ENCODE measurements around the gene COL4A4. TPM values are rescaled to one million over a fixed set of nuclear protein-coding genes. Genes with fewer than 3 reads are reported as not detected.

The COL4A4 gene
- total and polyA plus RNA-seq, 2 of the 4 experiments (the other 2 are of a cell fraction): 0.02 TPM; not detected in 1

- no peak overlapping the region for H3K27ac ChIP-seq (ENCODE audit: insufficient read depth, low read length)
- no peak overlapping the region for H3K23ac ChIP-seq (ENCODE audit: low read depth, low read length)
- no peak overlapping the region for H3K4ac ChIP-seq (ENCODE audit: low read depth, low read length)
- in situ Hi-C loops (cut with MboI; ENCODE audit: low sequenced_read_pairs) (no loop called here), intact Hi-C loops (cut with micrococcal nuclease) (no loop called here), dilution Hi-C loops (cut with HindIII; ENCODE audit: low sequenced_read_pairs, unreplicated experiment) (no loop called here)
- H3K4me2 ChIP-seq (ENCODE audit: low read depth, low read length): peak overlapping the region; percentile 2; the same call in 1 of the 2 replicates
- CTCF ChIA-PET: no interaction called here
- no peak overlapping the region for H3K56ac ChIP-seq (ENCODE audit: extremely low read depth, insufficient read depth, low read length)
- H2AK9ac ChIP-seq (replicated peaks; ENCODE audit: low read depth, low read length, poor library complexity): no peak overlapping the region
- no peaks in the 10 kb centered on the region; the same call in 1 of the 2 replicates for H3K4me1 ChIP-seq (ENCODE audit: control insufficient read depth, insufficient read depth, low read length)
- DNase-seq (no peak), ATAC-seq (ENCODE audit: low read depth) (no peak; the same call in 1 of the 2 replicates)
- peak overlapping the region; percentile 41 for H2AFZ ChIP-seq (replicated peaks; ENCODE audit: low read length, poor library complexity)
- H3K18ac ChIP-seq (ENCODE audit: low read depth, low read length): no peak overlapping the region
- H4K20me1 ChIP-seq (ENCODE audit: insufficient read depth, low read length): no peaks in the 10 kb centered on the region
- H2BK15ac ChIP-seq (ENCODE audit: low read depth, low read length): no peak overlapping the region
- H3K79me1 ChIP-seq (ENCODE audit: low read depth in 1 of 2, low read length in 2 of 2): no peaks in the 10 kb centered on the region
- no peak overlapping the region for H2BK5ac ChIP-seq (ENCODE audit: low read depth, low read length, poor library complexity, severe bottlenecking)
- H4K8ac ChIP-seq (ENCODE audit: low read depth in 2 of 2, low read length in 2 of 2): no peak overlapping the region
- no peak overlapping the region for H2AK5ac ChIP-seq (ENCODE audit: low read depth, low read length)
- 9% methylated on average over 10 of the region's 20 CpGs; no CpG with 5 or more reads in 1 of the 2 experiments for WGBS, 2 experiments (ENCODE audit: extremely low coverage in 2 of 2, insufficient read length in 1 of 2)
- H2BK120ac ChIP-seq (ENCODE audit: low read depth, low read length): no peak overlapping the region
- H3K36me3 ChIP-seq (ENCODE audit: control insufficient read depth, insufficient read depth, low read length): no peaks in the 10 kb centered on the region
- BruUV-seq (replicated peaks): no TSS peak
- TF ChIP-seq SMC3 (IDR thresholded peaks at IDR 0.05; ENCODE audit: low read depth, low read length) (no peak), ELK1 (IDR thresholded peaks at IDR 0.05; ENCODE audit: borderline replicate concordance, low read depth, low read length) (no peak), RFX5 (IDR thresholded peaks at IDR 0.05; ENCODE audit: low read depth, low read length) (no peak)
- no peak overlapping the region for H3K9ac ChIP-seq (ENCODE audit: low read depth, low read length)
- no peak overlapping the region for H3K14ac ChIP-seq (replicated peaks; ENCODE audit: low read depth, low read length)
- no peak overlapping the region for H2BK20ac ChIP-seq (ENCODE audit: low read depth, low read length)
- H3K9me3 ChIP-seq (ENCODE audit: control insufficient read depth, insufficient read depth, low read length): peaks cover 3% of the 10 kb centered on the region
- POLR2A ChIA-PET (ENCODE audit: unreplicated experiment): no interaction called here
- no peak overlapping the region for H4K91ac ChIP-seq (ENCODE audit: insufficient read depth, low read depth, low read length)
- no peaks in the 10 kb centered on the region for H3K9me1 ChIP-seq (ENCODE audit: insufficient read depth, low read length)
- H3K4me3 ChIP-seq (ENCODE audit: insufficient read depth, low read depth, low read length): no peak overlapping the region
- peaks cover 29% of the 10 kb centered on the region for H3K27me3 ChIP-seq (ENCODE audit: control insufficient read depth, insufficient read depth, low read length)
- no peak overlapping the region for H4K5ac ChIP-seq (ENCODE audit: low read depth, low read length)
Measured at GRCh38 chr2:227163485-227163997, 464 bp downstream of the COL4A4 start.
